Measurements from ENCODE around the gene EPHA2. TPM values are rescaled to one million over a fixed set of nuclear protein-coding genes. Genes with fewer than 3 reads are reported as not detected.
A peak's percentile ranks its signal among the peaks of the same experiment; 100 is the strongest.

The EPHA2 gene
- total RNA-seq, 1 experiment from 2014 or later = 331 TPM

- DNase-seq (ENCODE audit: low spot score) = no peak
These were observed 61.3 kb downstream of the EPHA2 start for GRCh38 chr1:16094453-16095158.

GRCh38 chr1:16093611-16094010 lies 62.3 kb downstream of the EPHA2 start:
- DNase-seq (ENCODE audit: low spot score) = no peak

- no peak for DNase-seq (ENCODE audit: low spot score)
These were observed 62.9 kb downstream of the EPHA2 start for GRCh38 chr1:16092923-16093511.

- no peak for DNase-seq (ENCODE audit: low spot score)
These were observed 63.6 kb downstream of the EPHA2 start for GRCh38 chr1:16092097-16092922.

- peak; percentile 31 for DNase-seq (ENCODE audit: low spot score)
These were observed 64.6 kb downstream of the EPHA2 start for GRCh38 chr1:16091296-16091695.

- no peak for DNase-seq (ENCODE audit: low spot score)
These were observed 65.6 kb downstream of the EPHA2 start for GRCh38 chr1:16090076-16090826.

GRCh38 chr1:16088996-16089395 lies 66.9 kb downstream of the EPHA2 start:
- DNase-seq (ENCODE audit: low spot score) = peak; percentile 82

GRCh38 chr1:16088351-16088911 lies 67.4 kb downstream of the EPHA2 start:
- DNase-seq (ENCODE audit: low spot score) = peak; percentile 72

GRCh38 chr1:16087733-16088132 lies 68.1 kb downstream of the EPHA2 start:
- DNase-seq (ENCODE audit: low spot score) = no peak

- no peak for DNase-seq (ENCODE audit: low spot score)
These were observed 70.3 kb downstream of the EPHA2 start for GRCh38 chr1:16085522-16085921.

- no peak for DNase-seq (ENCODE audit: low spot score)
These were observed 72.4 kb downstream of the EPHA2 start for GRCh38 chr1:16083486-16083885.

- DNase-seq (ENCODE audit: low spot score) = peak; percentile 93
These were observed 73.4 kb downstream of the EPHA2 start for GRCh38 chr1:16082283-16083038.

GRCh38 chr1:16081636-16082035 lies 74.2 kb downstream of the EPHA2 start:
- no peak for DNase-seq (ENCODE audit: low spot score)

- no peak for DNase-seq (ENCODE audit: low spot score)
These were observed 75.3 kb downstream of the EPHA2 start for GRCh38 chr1:16080422-16081150.

GRCh38 chr1:16078925-16079656 lies 76.8 kb downstream of the EPHA2 start:
- DNase-seq (ENCODE audit: low spot score) = peak; percentile 89

GRCh38 chr1:16077406-16078245 lies 78.2 kb downstream of the EPHA2 start:
- no peak for DNase-seq (ENCODE audit: low spot score)

GRCh38 chr1:16076865-16077238 lies 79.0 kb downstream of the EPHA2 start:
- DNase-seq (ENCODE audit: low spot score) = no peak
